H1 (cell line): ENCODE measurements around the gene MROH2A. TPM values are rescaled to one million over a fixed set of nuclear protein-coding genes. Genes with fewer than 3 reads are reported as not detected.

Experiments
- CTCF ChIA-PET: fragments of 300-600 bp; sonication (Branson Sonifier 250); formaldehyde crosslinking; loops from one replicate; lab custom pipeline; 2021; ENCODE audit not compliant: partially characterized antibody; lab: Charles Lee
- POLR2A ChIA-PET: fragments of 300-600 bp; sonication (Branson Sonifier 250); formaldehyde crosslinking; loops from one replicate; lab custom pipeline; 2021; ENCODE audit warnings: inconsistent platforms; ENCODE audit not compliant: partially characterized antibody; lab: Charles Lee
- DNase-seq, 2 experiments: peaks; one replicate each; pipeline versions ENCODE4 v3.0.0 to v3.0.0-alpha.2; 2010 to 2022; ENCODE audit warnings: low spot score in 2 of 2, low read depth in 1 of 2, mixed read lengths in 1 of 2
- FAIRE-seq: peaks from 2 replicates; lab custom pipeline; 2011; peaks lifted over from hg19 to GRCh38; lab: Jason Lieb, UNC
- H2AFZ ChIP-seq: 2 replicates; pipeline ENCODE4 v1.8.1; 2012; ENCODE audit warnings: low read length, inconsistent platforms
- H2AK5ac ChIP-seq: 2 replicates; pipeline ENCODE4 v1.6.1; 2013; ENCODE audit warnings: low read depth, low read length
- H2BK120ac ChIP-seq: replicated peaks from 2 replicates; pipeline ENCODE3; 2013; ENCODE audit warnings: low read depth, low read length, inconsistent platforms
- H2BK12ac ChIP-seq: 2 replicates; pipeline ENCODE4 v1.6.1; 2013; ENCODE audit warnings: low read depth, low read length
- H2BK15ac ChIP-seq: 2 replicates; pipeline ENCODE4 v1.6.1; 2013; ENCODE audit warnings: low read length
- H2BK20ac ChIP-seq: 2 replicates; pipeline ENCODE4 v1.6.1; 2013; ENCODE audit warnings: low read length
- H2BK5ac ChIP-seq: 2 replicates; pipeline ENCODE4 v1.6.1; 2013; ENCODE audit warnings: low read depth, low read length
- H3K14ac ChIP-seq: 2 replicates; pipeline ENCODE4 v1.6.1; 2013; ENCODE audit warnings: inconsistent platforms; ENCODE audit not compliant: insufficient read length
- H3K18ac ChIP-seq: 2 replicates; pipeline ENCODE4 v1.6.1; 2013; ENCODE audit warnings: low read length; ENCODE audit errors: extremely low read depth
- H3K23ac ChIP-seq: 2 replicates; pipeline ENCODE4 v1.6.1; 2013; ENCODE audit warnings: inconsistent platforms; ENCODE audit not compliant: insufficient read length
- H3K23me2 ChIP-seq: 2 replicates; pipeline ENCODE4 v1.6.1; 2013; ENCODE audit warnings: low read depth, low read length
- H3K27ac ChIP-seq: 2 replicates; pipeline ENCODE4 v1.6.1; 2011; ENCODE audit warnings: low read depth, low read length, inconsistent platforms
- H3K27me3 ChIP-seq, 4 experiments: replicated peaks in 1 of 4; 1 replicate in 1 of 4; 2 replicates in 3 of 4; pipeline versions ENCODE4 v1.6.1 to v1.8.1; 2011 to 2013; ENCODE audit warnings: low read length in 3 of 4, mild to moderate bottlenecking in 3 of 4, inconsistent platforms in 2 of 4, mixed read lengths in 2 of 4, moderate library complexity in 1 of 4; ENCODE audit not compliant: control insufficient read depth in 3 of 4, insufficient read depth in 3 of 4; ENCODE audit errors: extremely low read depth in 1 of 4
- H3K36me3 ChIP-seq, 4 experiments: 2 replicates each; pipeline versions ENCODE4 v1.6.1 to v1.8.1; 2011 to 2013; ENCODE audit warnings: mild to moderate bottlenecking in 4 of 4, low read length in 3 of 4, moderate library complexity in 2 of 4, control low read depth in 1 of 4, inconsistent platforms in 1 of 4; ENCODE audit not compliant: insufficient read depth in 4 of 4, control insufficient read depth in 2 of 4
- H3K4ac ChIP-seq: replicated peaks from 2 replicates; pipeline ENCODE3; 2013; ENCODE audit warnings: low read length, low read depth, mixed read lengths, inconsistent platforms; ENCODE audit not compliant: insufficient read length
- H3K4me1 ChIP-seq, 4 experiments: replicated peaks in 1 of 4; 1 replicate in 1 of 4; 2 replicates in 3 of 4; pipeline versions ENCODE4 v1.6.1 to v1.8.1; 2011 to 2013; ENCODE audit warnings: low read length in 3 of 4, inconsistent platforms in 2 of 4, mixed read lengths in 1 of 4; ENCODE audit not compliant: insufficient read depth in 4 of 4, control insufficient read depth in 3 of 4
- H3K4me2 ChIP-seq, 2 experiments: 2 replicates each; pipeline versions ENCODE4 v1.6.1 to v1.8.1; 2011 to 2013; ENCODE audit warnings: low read depth in 2 of 2, low read length in 2 of 2, control low read depth in 1 of 2, inconsistent platforms in 1 of 2, mild to moderate bottlenecking in 1 of 2; ENCODE audit not compliant: insufficient read depth in 1 of 2
- H3K4me3 ChIP-seq, 4 experiments: fragments of 200-600, 300-600 bp in 1 of 4; sonication (generic), shearing (Covaris generic), sonication (Bioruptor Twin) in 1 of 4; 2 replicates each; pipeline versions ENCODE4 v1.5.1 to v1.8.1; 2011 to 2016; ENCODE audit warnings: low read length in 4 of 4, low read depth in 3 of 4, control low read depth in 2 of 4, inconsistent platforms in 2 of 4, mild to moderate bottlenecking in 2 of 4, mixed read lengths in 1 of 4, moderate library complexity in 1 of 4; ENCODE audit not compliant: insufficient read depth in 2 of 4; ENCODE audit errors: extremely low read depth in 1 of 4
- H3K56ac ChIP-seq: replicated peaks from 2 replicates; pipeline ENCODE3; 2013; ENCODE audit warnings: low read depth, mild to moderate bottlenecking, mixed read lengths, low read length, inconsistent platforms; ENCODE audit not compliant: insufficient read length
- H3K79me1 ChIP-seq: 2 replicates; pipeline ENCODE4 v1.6.1; 2013; ENCODE audit warnings: low read depth, low read length, control low read depth
- H3K79me2 ChIP-seq, 2 experiments: 2 replicates each; pipeline versions ENCODE4 v1.6.1 to v1.8.1; 2012 to 2013; ENCODE audit warnings: low read length in 2 of 2, mild to moderate bottlenecking in 2 of 2, inconsistent platforms in 1 of 2; ENCODE audit not compliant: insufficient read depth in 2 of 2, control insufficient read depth in 1 of 2
- H3K9ac ChIP-seq, 4 experiments: replicated peaks in 1 of 4; 1 replicate in 1 of 4; 2 replicates in 3 of 4; pipeline versions ENCODE4 v1.6.1 to v1.8.1; 2011 to 2013; ENCODE audit warnings: low read depth in 3 of 4, low read length in 3 of 4, control low read depth in 2 of 4, mild to moderate bottlenecking in 2 of 4, moderate library complexity in 2 of 4, inconsistent platforms in 1 of 4; ENCODE audit errors: extremely low read depth in 1 of 4
- H3K9me3 ChIP-seq, 2 experiments: 2 replicates each; pipeline versions ENCODE4 v1.6.1 to v1.8.1; 2012 to 2013; ENCODE audit warnings: mild to moderate bottlenecking in 2 of 2, moderate library complexity in 2 of 2, control low read depth in 1 of 2, inconsistent platforms in 1 of 2, low read depth in 1 of 2, low read length in 1 of 2, mixed read lengths in 1 of 2; ENCODE audit not compliant: insufficient read depth in 2 of 2
- H4K20me1 ChIP-seq, 2 experiments: replicated peaks in 1 of 2; 2 replicates each; pipeline versions ENCODE3 to v1.8.1; 2011 to 2013; ENCODE audit warnings: inconsistent platforms in 2 of 2, low read length in 2 of 2, mild to moderate bottlenecking in 1 of 2; ENCODE audit not compliant: insufficient read depth in 2 of 2, control insufficient read depth in 1 of 2
- H4K5ac ChIP-seq: 2 replicates; pipeline ENCODE4 v1.6.1; 2013; ENCODE audit warnings: low read length, low read depth, mixed read lengths, inconsistent platforms; ENCODE audit not compliant: insufficient read length
- H4K8ac ChIP-seq: 2 replicates; pipeline ENCODE4 v1.8.0; 2013; ENCODE audit warnings: mild to moderate bottlenecking, moderate library complexity, low read length, inconsistent platforms; ENCODE audit not compliant: insufficient read depth; ENCODE audit errors: extremely low read depth
- H4K91ac ChIP-seq: replicated peaks from 2 replicates; pipeline ENCODE3; 2013; ENCODE audit warnings: low read length, mixed read lengths, inconsistent platforms; ENCODE audit not compliant: insufficient read length
- CBX8 ChIP-seq: fragments of 300-800, 300-1000 bp; sonication (generic); IDR thresholded peaks from 2 replicates; pipeline ENCODE4 v1.7.1; 2016; ENCODE audit warnings: low read depth, low read length, borderline replicate concordance
- CHD2 ChIP-seq: IDR thresholded peaks from 2 replicates; pipeline ENCODE4 v1.6.1; 2012; ENCODE audit warnings: low read length, improper control_type of control experiment
- EGR1 ChIP-seq: IDR thresholded peaks from 2 replicates; pipeline ENCODE4 v1.6.1; 2011; ENCODE audit warnings: low read depth, low read length, borderline replicate concordance
- EP300 ChIP-seq, 2 experiments: IDR thresholded peaks; 1 replicate in 1 of 2; 2 replicates in 1 of 2; pipeline ENCODE4 v1.6.1; 2011 to 2012; ENCODE audit warnings: low read depth in 2 of 2, low read length in 2 of 2, mild to moderate bottlenecking in 2 of 2, borderline replicate concordance in 1 of 2, inconsistent platforms in 1 of 2, moderate library complexity in 1 of 2
- FOSL1 ChIP-seq: IDR thresholded peaks from 2 replicates; pipeline ENCODE4 v1.6.1; 2011; ENCODE audit warnings: mild to moderate bottlenecking, low read depth, low read length, moderate library complexity; ENCODE audit not compliant: insufficient read depth
- HDAC2 ChIP-seq, 2 experiments: fragments of 300-600 bp in 1 of 2; sonication (generic) in 1 of 2; IDR thresholded peaks; 2 replicates each; pipeline ENCODE4 v1.6.1; 2011 to 2012; ENCODE audit warnings: low read depth in 2 of 2, low read length in 2 of 2, mild to moderate bottlenecking in 2 of 2, moderate library complexity in 2 of 2, borderline replicate concordance in 1 of 2, inconsistent platforms in 1 of 2
- MAX ChIP-seq: IDR thresholded peaks from 2 replicates; pipeline ENCODE4 v1.6.1; 2012; ENCODE audit warnings: inconsistent platforms
- RNF2 ChIP-seq: fragments of 200-900, 300-1000 bp; sonication (generic); IDR thresholded peaks from 2 replicates; pipeline ENCODE4 v1.7.1; 2016; ENCODE audit warnings: borderline replicate concordance, low read depth, mild to moderate bottlenecking, antibody characterized with exemption, low read length; ENCODE audit not compliant: poor library complexity, severe bottlenecking; ENCODE audit errors: missing control alignments
- SP4 ChIP-seq: IDR thresholded peaks from 2 replicates; pipeline ENCODE4 v1.6.1; 2012; ENCODE audit warnings: low read length, inconsistent platforms
- TAF7 ChIP-seq: optimal IDR thresholded peaks from 2 replicates; pipeline ENCODE3; 2011; ENCODE audit warnings: low read depth, mild to moderate bottlenecking, inconsistent platforms, low read length, moderate library complexity, borderline replicate concordance
- TBP ChIP-seq: IDR thresholded peaks from 2 replicates; pipeline ENCODE4 v1.6.1; 2011; ENCODE audit warnings: low read depth, low read length, improper control_type of control experiment
- WGBS, 2 experiments: shearing (Covaris generic) in 1 of 2; methylation state at CpG; one replicate each; pipeline versions ENCODE4 v1.1.6 to v1.1.7; 2013 to 2015; ENCODE audit warnings: low lambda C conversion rate in 2 of 2, mixed read lengths in 2 of 2, inconsistent platforms in 1 of 2, low coverage in 1 of 2, missing lambda C conversion rate in 1 of 2; ENCODE audit not compliant: insufficient replicate concordance in 2 of 2, insufficient coverage in 1 of 2, insufficient read length in 1 of 2; ENCODE audit errors: extremely low coverage in 1 of 2, missing lambda C conversion rate in 1 of 2; 5-methylcytosine and 5-hydroxymethylcytosine counted together
- polyA plus RNA-seq, 7 experiments: library from polyadenylated mRNA; depleted of rRNA in 3 of 7; stranded (reverse) in 5 of 7; unstranded in 2 of 7; fragments of >200 nt in 5 of 7; fragments of 200-250 nt in 2 of 7; gene quantifications; 1 replicate in 5 of 7; 2 replicates in 1 of 7; 4 replicates in 1 of 7; pipeline versions ENCODE4 v1.2.1 to v1.2.3, GENCODE V29; 2011 to 2013; ENCODE audit warnings: missing spikeins in 2 of 7, mixed read lengths in 2 of 7
- total RNA-seq: library from RNA; stranded (reverse); fragmentation: NEBNext Ultra II Directional; extraction: Animal tissue kit (Norgen Biotek cat#: 25700); gene quantifications from 2 replicates; pipeline ENCODE4 v1.2.1, GENCODE V29; 2021

The MROH2A gene
- total and polyA plus RNA-seq, 2 of the 8 experiments (the other 6 are each of a cell fraction or from before 2014, with no cell fraction given) = not detected

GRCh38 chr2:233816771-233817170 lies 38.6 kb downstream of the MROH2A start:
- no peaks in the 10 kb centered on the region for H3K27me3 ChIP-seq
- no peak overlapping the region for H4K8ac ChIP-seq
- H2BK12ac ChIP-seq = no peak overlapping the region
- H3K4me1 ChIP-seq = no peaks in the 10 kb centered on the region
- no peak overlapping the region for H3K4ac ChIP-seq
- no peaks in the 10 kb centered on the region for H3K23me2 ChIP-seq
- no peak for FAIRE-seq
- no peak overlapping the region for H3K18ac ChIP-seq
- H3K27ac ChIP-seq = no peak overlapping the region
- no peak overlapping the region for H4K5ac ChIP-seq
- H2BK20ac ChIP-seq = no peak overlapping the region
- no peak overlapping the region for H2AFZ ChIP-seq
- H3K56ac ChIP-seq = no peak overlapping the region
- no peak overlapping the region for H4K91ac ChIP-seq
- no peak overlapping the region for H3K14ac ChIP-seq
- TF ChIP-seq CBX8 (no peak), SP4 (no peak), CHD2 (no peak), TAF7 (no peak), EP300 (IDR thresholded peaks at IDR 0.05; ENCODE audit: borderline replicate concordance in 1 of 2, low read depth in 2 of 2, low read length in 2 of 2) (no peak), MAX (no peak), FOSL1 (no peak), EGR1 (no peak), TBP (no peak), HDAC2 (IDR thresholded peaks at IDR 0.05; ENCODE audit: borderline replicate concordance in 1 of 2, low read depth in 2 of 2, low read length in 2 of 2) (no peak), RNF2 (no peak)
- TF ChIP-seq, all 59 proteins: peak for 0
- no peaks in the 10 kb centered on the region for H3K36me3 ChIP-seq
- no peak overlapping the region for H3K9ac ChIP-seq
- H3K79me2 ChIP-seq = no peaks in the 10 kb centered on the region
- no peak overlapping the region for H3K4me3 ChIP-seq
- H2BK120ac ChIP-seq = no peak overlapping the region
- 91% methylated on average over 4 of the region's 4 CpGs; no CpG with 5 or more reads in 1 of the 2 experiments for WGBS, 2 experiments
- ChIA-PET CTCF (interaction anchor here (2.6 kb wide), 1 partner anchor 15 kb away, joined by 11 read pairs; no protein-coding TSS in a partner anchor), POLR2A (no interaction called here)
- DNase-seq = no peak
- no peak overlapping the region for H2BK15ac ChIP-seq
- H2AK5ac ChIP-seq = no peak overlapping the region
- no peak overlapping the region for H2BK5ac ChIP-seq
- H3K9me3 ChIP-seq = no peaks in the 10 kb centered on the region
- H3K4me2 ChIP-seq = no peak overlapping the region
- no peaks in the 10 kb centered on the region for H3K79me1 ChIP-seq
- H3K23ac ChIP-seq = no peak overlapping the region
- no peaks in the 10 kb centered on the region for H4K20me1 ChIP-seq
